ENCODE measurements around the gene SCN5A.

GRCh38 chr3:38562467-38562925, 87.0 kb downstream of the SCN5A start:
- TF ChIP-seq EZH2 (IDR thresholded peaks at IDR 0.05; ENCODE audit: insufficient read depth, poor library complexity, severe bottlenecking): no peak
- no peak for TF ChIP-seq EZH2phosphoT487 (IDR thresholded peaks at IDR 0.05; ENCODE audit: insufficient read depth, low read depth)

Measured in GM23248 (cell line).